GM23248 (cell line): Measurements from ENCODE around the gene NCOA6.

Experiments used
- EZH2 ChIP-seq: fragments of 200-600 bp; sonication (generic); IDR thresholded peaks from 2 replicates; pipeline ENCODE4 v1.6.1; 2018; ENCODE audit warnings: antibody characterized with exemption, mild to moderate bottlenecking; ENCODE audit not compliant: insufficient read depth, poor library complexity, severe bottlenecking
- EZH2phosphoT487 ChIP-seq: fragments of 200-600 bp; sonication (generic); IDR thresholded peaks from 2 replicates; pipeline ENCODE4 v1.6.1; 2018; ENCODE audit warnings: antibody characterized with exemption, moderate library complexity, mild to moderate bottlenecking, low read depth; ENCODE audit not compliant: insufficient read depth

DNA sequence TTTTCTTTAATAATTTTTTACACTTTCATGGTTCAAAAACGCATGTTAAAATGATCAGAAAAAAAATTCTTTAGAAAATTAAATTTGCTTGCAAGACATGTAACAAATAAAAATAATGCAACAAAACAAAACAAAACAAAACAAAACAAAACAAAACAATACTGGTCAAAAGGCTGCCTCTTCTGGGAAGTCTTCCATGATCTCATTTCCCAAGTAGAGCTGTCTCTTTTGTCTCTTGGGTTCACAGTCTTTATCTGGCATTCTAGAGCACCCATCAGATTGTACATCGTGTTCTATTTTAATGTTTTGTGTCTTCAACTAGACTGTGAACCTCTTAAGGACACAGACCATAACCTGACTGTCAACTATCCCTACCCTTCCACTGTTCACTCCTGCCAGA lies 96.0 kb downstream of the NCOA6 start:
- TF ChIP-seq EZH2, result no peak
- TF ChIP-seq EZH2phosphoT487, result no peak
